Stimulated activated CD4-positive, alpha-beta T cell treated with anti-CD3 and anti-CD28 coated beads, Interleukin-2, amount 100 ng/mL, for 48 hours (primary cell): ENCODE measurements around the gene ENPP7.

Source experiments
- DNase-seq, 2 donors: peaks; one replicate each; pipeline ENCODE4 v3.0.0-alpha.2; 2020

The ENPP7 gene

DNA sequence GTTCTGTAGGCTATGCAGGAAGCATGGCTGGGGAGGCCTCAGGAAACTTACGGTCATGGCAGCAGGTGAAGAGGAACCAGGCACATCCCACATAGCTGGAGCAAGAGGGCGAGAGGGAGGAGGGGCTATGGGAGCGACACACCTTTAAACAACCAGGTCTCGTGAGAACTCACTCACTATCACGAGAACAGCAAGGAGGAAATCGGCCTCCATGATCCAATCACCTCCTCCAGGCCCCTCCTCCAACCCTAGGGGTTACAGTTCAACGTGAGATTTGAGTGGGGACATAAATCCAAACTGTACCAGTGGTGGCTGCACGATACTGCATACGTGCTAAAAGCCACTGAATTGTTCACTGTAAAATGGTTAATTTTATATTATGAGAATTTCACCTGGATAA is 26.1 kb upstream of the ENPP7 start:
- no peak for DNase-seq

GRCh38 chr17:79705674-79706073 is 25.1 kb upstream of the ENPP7 start:
- no peak for DNase-seq

DNA sequence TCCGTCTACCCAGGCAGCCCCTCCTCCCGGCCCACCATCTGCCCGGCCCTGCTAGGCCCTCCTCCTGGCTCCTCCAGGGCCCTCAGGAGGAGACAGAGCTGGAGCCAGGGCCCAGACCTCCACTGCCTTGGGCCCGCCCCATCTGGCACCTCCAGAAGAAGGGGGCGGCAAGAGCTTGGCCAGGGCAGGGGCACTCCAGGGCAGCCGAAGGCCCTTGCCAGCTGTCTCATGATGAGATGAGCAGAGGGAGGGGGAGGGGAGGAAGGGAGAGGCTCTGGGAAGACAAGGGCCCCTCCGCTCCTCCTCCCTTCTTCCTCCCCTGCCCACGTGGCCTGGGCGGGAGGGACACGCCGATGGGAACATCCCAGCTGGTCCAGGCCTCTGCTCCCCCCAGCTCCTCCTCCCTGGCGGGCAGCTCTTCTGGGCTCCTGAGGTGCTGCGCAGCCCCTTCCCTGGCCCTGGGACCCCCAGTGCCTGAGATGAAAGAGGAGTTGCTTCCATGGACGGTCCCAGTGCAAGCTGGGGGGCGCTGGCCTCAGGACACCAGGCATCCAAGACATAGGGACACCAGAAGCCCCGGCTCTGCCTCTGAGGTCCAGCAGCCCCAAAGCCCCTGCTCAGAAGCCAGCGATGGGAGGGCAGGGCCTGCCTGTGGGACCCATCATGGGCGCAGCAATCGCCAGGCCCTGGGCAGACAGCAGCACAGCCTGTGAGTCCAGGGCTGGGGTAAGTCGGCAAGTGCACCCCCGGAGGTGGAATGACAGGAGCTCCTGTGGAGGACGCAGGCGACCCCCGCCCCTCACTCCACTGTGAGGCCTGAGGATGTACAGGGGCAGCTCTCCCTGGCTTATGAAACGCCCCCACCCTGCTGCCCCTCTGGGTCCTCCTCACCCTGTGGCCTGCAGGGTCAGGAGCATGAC is 23.6 kb upstream of the ENPP7 start:
- DNase-seq: no peak

DNA sequence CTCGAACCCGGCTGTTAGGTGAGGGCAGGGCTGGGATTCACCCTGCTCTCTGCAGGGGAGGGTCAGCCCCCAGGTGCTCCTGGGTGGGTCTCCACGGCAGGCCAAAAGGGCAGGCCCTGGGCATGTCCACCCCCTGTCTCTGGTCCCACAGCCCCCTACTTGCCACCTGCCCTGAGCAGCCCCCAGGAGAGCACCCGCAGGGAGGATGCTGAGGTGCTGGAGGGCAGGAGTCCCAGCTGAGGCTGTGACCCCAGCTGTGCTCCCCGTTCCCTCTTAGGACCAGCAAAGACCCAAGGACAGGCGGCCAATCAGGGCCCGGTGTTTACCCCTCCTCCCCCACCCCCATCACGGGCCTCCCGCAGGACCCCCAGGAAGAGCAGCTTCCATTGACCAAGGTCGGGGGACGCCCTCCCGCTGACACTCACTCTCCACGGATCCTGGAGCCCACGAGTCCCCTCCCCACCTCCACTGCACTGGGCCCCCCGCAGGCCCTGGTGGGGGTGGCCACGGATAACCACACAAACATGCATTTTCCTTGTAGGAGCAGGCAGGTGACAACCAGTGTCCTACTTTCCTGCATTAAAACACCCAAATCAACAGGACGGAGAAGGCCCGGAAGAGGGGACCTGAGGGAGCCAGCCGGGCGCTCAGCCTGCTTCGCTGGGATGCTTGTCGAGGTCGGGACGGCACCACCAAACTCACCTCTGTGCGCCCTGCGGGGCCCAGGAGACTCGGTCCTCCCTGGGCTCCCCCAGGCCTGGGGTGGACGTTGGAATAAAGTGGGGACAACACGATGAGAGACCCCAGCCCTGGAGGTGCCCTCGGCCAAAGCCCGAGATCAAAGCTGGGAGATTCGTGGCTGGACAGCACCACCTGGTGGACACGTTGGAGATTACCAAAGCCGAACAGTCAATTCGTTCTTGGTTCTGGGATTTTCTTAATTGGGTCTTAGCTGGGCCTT is 22.5 kb upstream of the ENPP7 start:
- peak; percentile 57 to 65 for DNase-seq

DNA sequence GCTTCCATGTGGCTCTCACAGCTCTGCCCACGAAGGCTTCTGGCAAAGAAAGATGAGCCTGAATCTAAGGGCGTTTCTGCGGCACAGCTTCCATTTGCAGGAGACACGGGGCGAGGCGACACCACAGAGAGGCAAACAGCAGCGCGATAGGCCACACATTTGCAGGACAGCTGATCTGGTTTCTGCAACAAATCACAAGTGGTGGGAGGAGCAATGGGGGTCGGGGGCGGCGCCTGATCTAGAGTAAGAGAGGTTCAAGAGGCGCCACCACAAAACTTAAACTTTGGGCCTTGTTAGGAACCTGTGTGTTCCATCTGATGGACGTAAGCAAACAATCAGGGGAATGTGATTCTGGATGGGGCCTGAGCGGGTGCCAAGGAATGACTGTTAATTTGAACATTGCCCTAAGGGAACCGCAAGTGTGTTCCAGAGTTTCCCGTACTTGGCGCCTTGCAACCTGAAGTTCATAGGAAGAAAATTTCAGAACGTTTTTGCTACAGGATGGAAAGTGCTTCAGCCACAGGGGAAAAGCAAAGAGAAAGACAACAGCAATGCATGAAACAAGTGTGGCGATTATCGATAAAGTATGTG is 18.9 kb upstream of the ENPP7 start:
- DNase-seq: no peak

GRCh38 chr17:79713391-79713790 is 17.4 kb upstream of the ENPP7 start:
- DNase-seq: no peak

GRCh38 chr17:79714176-79715097 is 16.3 kb upstream of the ENPP7 start:
- no peak for DNase-seq

- no peak for DNase-seq
Observed at GRCh38 chr17:79715098-79715942, 15.4 kb upstream of the ENPP7 start.

- DNase-seq: no peak
Observed at GRCh38 chr17:79715943-79716797, 14.6 kb upstream of the ENPP7 start.

GRCh38 chr17:79720705-79721292 is 9.9 kb upstream of the ENPP7 start:
- no peak for DNase-seq

DNA sequence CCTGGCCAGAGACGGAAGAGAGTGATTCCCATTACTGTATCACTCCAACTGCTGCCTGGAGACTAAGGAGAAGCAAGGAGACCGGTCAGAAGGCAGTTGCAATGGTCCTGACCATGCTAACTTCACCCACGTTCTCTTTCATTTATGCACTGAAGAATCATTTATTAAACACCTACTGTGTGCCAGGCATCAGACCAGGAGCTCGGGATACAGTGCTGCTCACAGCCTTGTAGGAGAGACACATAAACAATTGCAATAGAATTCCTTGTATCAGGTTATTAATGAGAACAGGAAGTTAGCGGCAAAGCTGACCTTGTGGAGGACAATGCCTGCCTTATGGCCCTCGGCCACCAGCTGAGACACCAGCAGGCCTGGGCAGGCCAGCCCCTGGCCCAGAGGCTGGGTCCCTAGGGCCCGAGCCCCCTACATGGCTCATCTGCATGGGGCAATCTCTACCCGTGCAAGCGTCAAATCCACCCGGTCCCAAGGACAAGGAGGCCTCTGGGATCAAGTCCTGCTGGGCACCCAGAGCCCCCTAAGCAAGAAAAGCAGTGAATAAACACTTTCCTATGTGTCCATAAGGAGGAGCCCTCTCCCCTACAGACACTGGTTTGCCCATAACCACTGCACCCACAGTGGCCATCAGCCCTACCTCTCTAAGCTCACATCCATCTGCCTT is 8.6 kb upstream of the ENPP7 start:
- no peak for DNase-seq

DNA sequence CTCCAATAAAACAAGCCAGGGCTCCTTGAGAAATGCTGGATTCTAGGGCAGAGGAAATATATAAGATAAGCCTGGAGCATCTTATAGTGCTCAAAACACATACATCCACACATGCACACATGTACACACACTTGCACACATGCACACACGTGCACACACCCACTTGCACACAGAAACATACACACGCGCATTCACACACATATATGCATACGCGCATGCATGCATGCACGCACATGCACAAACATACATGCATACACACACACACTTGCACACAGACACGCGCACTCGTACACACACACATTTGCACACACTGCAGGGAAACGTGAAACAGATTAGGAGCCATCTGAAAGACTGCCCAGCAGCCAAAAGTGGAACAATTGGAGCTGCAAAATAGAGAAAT is 8.0 kb upstream of the ENPP7 start:
- no peak for DNase-seq

- DNase-seq: peak; percentile 70 to 78
Observed at GRCh38 chr17:79728169-79728907, 2.4 kb upstream of the ENPP7 start.

DNA sequence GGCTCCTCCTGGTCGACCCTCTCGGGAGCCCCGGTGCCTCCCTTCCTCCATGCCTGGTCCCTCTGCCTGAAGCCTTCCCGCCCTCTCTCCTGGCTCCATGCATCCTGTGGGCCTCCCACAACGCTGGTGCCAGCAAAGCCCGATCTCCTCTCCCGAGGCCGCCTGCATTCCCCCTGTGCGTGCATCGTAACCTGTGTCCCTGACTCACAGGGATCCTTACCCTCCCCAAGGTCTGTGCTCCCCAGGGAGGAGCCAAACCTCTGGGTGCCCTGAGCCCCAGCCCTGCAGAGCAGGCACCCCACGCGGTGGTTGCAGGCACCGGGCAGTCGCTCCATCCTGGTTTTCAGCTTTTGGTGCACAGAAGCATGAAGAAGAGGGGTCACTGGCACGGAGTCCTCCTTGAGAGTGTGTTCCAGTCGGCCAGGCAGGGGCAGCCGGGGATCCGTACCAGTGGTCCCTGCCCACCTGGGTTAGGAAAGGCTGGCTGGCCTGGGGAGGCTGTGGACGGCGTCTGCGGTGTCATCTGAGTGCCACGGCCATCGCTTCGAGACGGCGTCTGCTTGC is 1.8 kb upstream of the ENPP7 start:
- DNase-seq: no peak

GRCh38 chr17:79729761-79730160 is 982 bp upstream of the ENPP7 start:
- DNase-seq: no peak

GRCh38 chr17:79730437-79730768 is 340 bp upstream of the ENPP7 start:
- DNase-seq: no peak

- DNase-seq: no peak
Observed at GRCh38 chr17:79732254-79732653, 1.5 kb downstream of the ENPP7 start.
